HEK293T (cell line): ENCODE data around the gene GPC1.

Experiments used
- CTCF ChIA-PET: fragments of 350-600 bp; formaldehyde crosslinking; extraction: SDS; loops from one replicate; lab custom pipeline; 2021; ENCODE audit warnings: antibody characterized with exemption, inconsistent platforms; lab: Yijun Ruan, JAX
- POLR2A ChIA-PET: fragments of 350-600 bp; formaldehyde crosslinking; extraction: SDS; loops from one replicate; lab custom pipeline; 2020; ENCODE audit warnings: antibody characterized with exemption, inconsistent platforms; lab: Yijun Ruan, JAX
- DNase-seq: peaks from one replicate; pipeline ENCODE4 v3.0.0; 2012; ENCODE audit warnings: mixed read lengths; ENCODE audit errors: extremely low spot score
- ARNT ChIP-seq: fragments of 450-650 bp; IDR thresholded peaks from 2 replicates; pipeline ENCODE4 v1.6.1; 2017; ENCODE audit warnings: mild to moderate bottlenecking
- BHLHE40 ChIP-seq: fragments of 450-650 bp; IDR thresholded peaks from 2 replicates; pipeline ENCODE4 v1.6.1; 2016; ENCODE audit warnings: mild to moderate bottlenecking, moderate library complexity, borderline replicate concordance
- CTBP1 ChIP-seq: fragments of 450-650 bp; IDR thresholded peaks from 2 replicates; pipeline ENCODE4 v1.6.1; 2016; ENCODE audit warnings: borderline replicate concordance
- ELF4 ChIP-seq: fragments of 450-650 bp; IDR thresholded peaks from 2 replicates; pipeline ENCODE4 v1.6.1; 2017; ENCODE audit warnings: antibody characterized with exemption
- FOXA1 ChIP-seq: fragments of 450-650 bp; IDR thresholded peaks from 2 replicates; pipeline ENCODE4 v1.6.1; 2016; ENCODE audit warnings: mild to moderate bottlenecking
- FOXK2 ChIP-seq: fragments of 450-650 bp; IDR thresholded peaks from 2 replicates; pipeline ENCODE4 v1.6.1; 2016; ENCODE audit warnings: mild to moderate bottlenecking
- FOXM1 ChIP-seq: fragments of 450-650 bp; IDR thresholded peaks from 2 replicates; pipeline ENCODE4 v1.6.1; 2017; ENCODE audit warnings: mild to moderate bottlenecking, borderline replicate concordance
- HDGF ChIP-seq: fragments of 450-650 bp; IDR thresholded peaks from 2 replicates; pipeline ENCODE4 v1.6.1; 2017; ENCODE audit warnings: antibody characterized with exemption, borderline replicate concordance
- LEF1 ChIP-seq: fragments of 450-650 bp; IDR thresholded peaks from 2 replicates; pipeline ENCODE4 v1.6.1; 2017; ENCODE audit warnings: mild to moderate bottlenecking, borderline replicate concordance
- NFRKB ChIP-seq: fragments of 450-650 bp; IDR thresholded peaks from 2 replicates; pipeline ENCODE4 v1.6.1; 2016; ENCODE audit warnings: mild to moderate bottlenecking, moderate library complexity
- SP1 ChIP-seq: fragments of 450-650 bp; IDR thresholded peaks from 2 replicates; pipeline ENCODE4 v1.6.1; 2017
- SUZ12 ChIP-seq: fragments of 450-650 bp; IDR thresholded peaks from 2 replicates; pipeline ENCODE4 v1.6.1; 2016; ENCODE audit warnings: mild to moderate bottlenecking
- TARDBP ChIP-seq: fragments of 450-650 bp; IDR thresholded peaks from 2 replicates; pipeline ENCODE4 v1.6.1; 2016
- ZNF384 ChIP-seq: fragments of 450-650 bp; IDR thresholded peaks from 2 replicates; pipeline ENCODE4 v1.6.1; 2016
- TF ChIP-seq, protein P1 (sequence below): fragments of 450-650 bp; IDR thresholded peaks from 2 replicates; pipeline ENCODE4 v1.6.1; 2016

The GPC1 gene

GRCh38 chr2:240465765-240466578 lies 30.5 kb downstream of the GPC1 start:
- TF ChIP-seq ELF4 (no peak), NFRKB (no peak), HDGF (no peak), ZNF384 (no peak), SUZ12 (no peak), SP1 (no peak), FOXK2 (no peak)
- DNase-seq, result no peak
- POLR2A ChIA-PET, result no interaction called here
- CTCF ChIA-PET, result no interaction called here

DNA sequence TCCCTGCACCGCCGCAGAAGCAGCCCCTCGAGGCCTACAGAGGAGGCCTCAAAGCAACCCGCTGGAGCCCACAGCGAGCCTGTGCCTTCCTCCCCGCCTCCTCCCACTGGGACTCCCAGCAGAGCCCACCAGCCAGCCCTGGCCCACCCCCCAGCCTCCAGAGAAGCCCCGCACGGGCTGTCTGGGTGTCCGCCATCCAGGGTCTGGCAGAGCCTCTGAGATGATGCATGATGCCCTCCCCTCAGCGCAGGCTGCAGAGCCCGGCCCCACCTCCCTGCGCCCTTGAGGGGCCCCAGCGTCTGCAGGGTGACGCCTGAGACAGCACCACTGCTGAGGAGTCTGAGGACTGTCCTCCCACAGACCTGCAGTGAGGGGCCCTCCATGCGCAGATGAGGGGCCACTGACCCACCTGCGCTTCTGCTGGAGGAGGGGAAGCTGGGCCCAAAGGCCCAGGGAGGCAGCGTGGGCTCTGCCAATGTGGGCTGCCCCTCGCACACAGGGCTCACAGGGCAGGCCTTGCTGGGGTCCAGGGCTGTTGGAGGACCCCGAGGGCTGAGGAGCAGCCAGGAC lies 31.2 kb downstream of the GPC1 start:
- DNase-seq, result no peak
- TF ChIP-seq FOXK2, result no peak
- no peak for TF ChIP-seq FOXM1
- TF ChIP-seq HDGF, result no peak
- no peak for TF ChIP-seq ARNT
- no peak for TF ChIP-seq LEF1
- TF ChIP-seq SP1, result no peak
- TF ChIP-seq, protein P1, sequence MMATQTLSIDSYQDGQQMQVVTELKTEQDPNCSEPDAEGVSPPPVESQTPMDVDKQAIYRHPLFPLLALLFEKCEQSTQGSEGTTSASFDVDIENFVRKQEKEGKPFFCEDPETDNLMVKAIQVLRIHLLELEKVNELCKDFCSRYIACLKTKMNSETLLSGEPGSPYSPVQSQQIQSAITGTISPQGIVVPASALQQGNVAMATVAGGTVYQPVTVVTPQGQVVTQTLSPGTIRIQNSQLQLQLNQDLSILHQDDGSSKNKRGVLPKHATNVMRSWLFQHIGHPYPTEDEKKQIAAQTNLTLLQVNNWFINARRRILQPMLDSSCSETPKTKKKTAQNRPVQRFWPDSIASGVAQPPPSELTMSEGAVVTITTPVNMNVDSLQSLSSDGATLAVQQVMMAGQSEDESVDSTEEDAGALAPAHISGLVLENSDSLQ, result no peak
- no peak for TF ChIP-seq FOXA1
- TF ChIP-seq TARDBP, result no peak
- TF ChIP-seq ELF4, result no peak
- no peak for TF ChIP-seq CTBP1
- TF ChIP-seq NFRKB, result no peak
- TF ChIP-seq SUZ12, result no peak
- TF ChIP-seq BHLHE40, result no peak
- CTCF ChIA-PET, result no interaction called here
- POLR2A ChIA-PET, result no interaction called here

- TF ChIP-seq ELF4 (no peak), SP1 (no peak), ARNT (no peak), LEF1 (no peak), BHLHE40 (no peak), ZNF384 (no peak), NFRKB (no peak), FOXM1 (no peak), FOXA1 (no peak), TARDBP (no peak), HDGF (no peak), CTBP1 (no peak), FOXK2 (no peak)
- TF ChIP-seq, protein P1, result no peak
- CTCF ChIA-PET, result no interaction called here
- POLR2A ChIA-PET, result no interaction called here
- DNase-seq, result no peak
These were observed 31.7 kb downstream of the GPC1 start for GRCh38 chr2:240467149-240467642.

- no peak for DNase-seq
- TF ChIP-seq NFRKB (no peak), SUZ12 (no peak), HDGF (no peak)
- ChIA-PET CTCF (no interaction called here), POLR2A (no interaction called here)
These were observed 32.3 kb downstream of the GPC1 start for GRCh38 chr2:240467659-240468302.

DNA sequence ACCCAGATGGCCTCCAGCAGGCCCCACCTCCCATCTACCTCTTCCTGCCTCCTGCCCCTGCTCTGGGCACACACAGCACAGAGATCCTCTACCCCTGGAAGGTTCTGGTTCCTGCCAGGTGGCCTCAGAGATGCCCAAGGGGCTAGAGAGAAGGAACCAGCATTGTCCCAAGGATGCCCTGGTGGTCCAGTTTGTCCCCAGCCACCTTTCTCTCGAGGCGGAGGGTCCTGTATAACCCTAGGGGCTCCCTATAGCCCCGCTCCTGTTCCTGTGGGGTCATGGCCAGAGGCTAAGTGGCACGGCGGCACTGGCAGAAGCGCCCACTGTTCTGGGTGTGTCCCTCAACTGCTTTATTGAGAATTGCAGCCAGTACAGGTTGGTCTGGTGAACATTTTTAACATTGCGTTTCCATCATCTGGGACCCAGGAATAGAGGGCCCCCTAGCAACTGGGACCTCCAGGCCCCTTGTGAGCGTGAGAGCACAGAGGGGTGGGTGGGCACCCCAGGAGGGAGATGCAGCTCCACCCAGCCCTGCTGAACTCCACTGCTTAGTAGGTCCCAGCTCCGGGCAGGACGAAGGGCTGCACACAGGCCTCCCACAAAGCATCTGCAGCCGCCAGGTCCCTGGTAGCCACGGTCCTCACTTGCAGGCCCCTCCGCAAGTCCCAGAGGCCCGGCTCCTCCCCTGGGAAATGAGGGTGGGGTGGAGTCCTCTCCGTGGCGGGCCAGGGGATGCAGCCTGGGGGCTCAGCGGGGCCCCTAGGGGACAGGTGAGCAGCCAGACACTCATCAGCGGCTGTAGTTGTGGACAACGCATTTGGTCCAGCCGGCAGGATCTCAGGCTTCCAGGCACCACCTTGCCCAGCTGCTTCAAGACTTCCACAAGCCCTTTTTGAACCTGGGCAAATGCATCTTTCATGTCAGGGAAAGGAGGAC lies 33.1 kb downstream of the GPC1 start:
- DNase-seq, result no peak
- TF ChIP-seq ELF4, result no peak
- ChIA-PET CTCF (no interaction called here), POLR2A (no interaction called here)

GRCh38 chr2:240469239-240469636 lies 33.8 kb downstream of the GPC1 start:
- no peak for DNase-seq
- no peak for TF ChIP-seq ELF4
- CTCF ChIA-PET, result no interaction called here
- POLR2A ChIA-PET, result no interaction called here
